Uterus (tissue), 2 donors: ENCODE data around the gene MBNL1.

ENCODE experiments used
- CTCF ChIP-seq, 4 experiments: fragments of 200-600 bp in 2 of 4; fragments of 450-650 bp in 2 of 4; sonication (generic) in 2 of 4; IDR thresholded peaks; one replicate each; pipeline ENCODE4 v1.5.1; 2016 to 2019; ENCODE audit warnings: antibody characterized with exemption in 4 of 4, mild to moderate bottlenecking in 2 of 4, moderate library complexity in 1 of 4
- POLR2A ChIP-seq, 2 donors: fragments of 450-650 bp; IDR thresholded peaks; one replicate each; pipeline ENCODE4 v1.6.1; 2016; ENCODE audit warnings: antibody characterized with exemption in 2 of 2, mild to moderate bottlenecking in 1 of 2, moderate library complexity in 1 of 2

GRCh38 chr3:152421162-152421561 is 152.4 kb downstream of the MBNL1 start:
- TF ChIP-seq POLR2A (IDR thresholded peaks at IDR 0.05) (no peak), CTCF (IDR thresholded peaks at IDR 0.05) (no peak)
